A549 (cell line): ENCODE data around the gene IL10RA. TPM values are rescaled to one million over a fixed set of nuclear protein-coding genes. Genes with fewer than 3 reads are reported as not detected.

Experiments
- ATAC-seq, 2 experiments: fragments of 200-7000 bp in 1 of 2; fragments of >200 bp in 1 of 2; cut with Nextera tagmentation in 1 of 2; cut with Tn5 transposase in 1 of 2; 3 replicates each; pipeline versions ENCODE4 v1.8.0 to v1.9.1; 2018 to 2020; ENCODE audit warnings: mild to moderate bottlenecking in 1 of 2, moderate library complexity in 1 of 2
- CTCF ChIA-PET: fragments of 300-600 bp; sonication (Branson Sonifier 250); formaldehyde crosslinking; extraction: SDS; loops from one replicate; lab custom pipeline; 2021; ENCODE audit warnings: antibody characterized with exemption, inconsistent platforms; lab: Yijun Ruan, JAX
- POLR2A ChIA-PET: fragments of 350-600 bp; formaldehyde crosslinking; extraction: SDS; loops from one replicate; lab custom pipeline; 2021; ENCODE audit warnings: antibody characterized with exemption, inconsistent platforms; lab: Yijun Ruan, JAX
- DNase-seq, 2 experiments: peaks; one replicate each; pipeline versions ENCODE4 v3.0.0 to v3.0.0-alpha.2; 2011 to 2016; ENCODE audit warnings: low read depth in 1 of 2, low spot score in 1 of 2
- FAIRE-seq: peaks from 2 replicates; lab custom pipeline; 2011; peaks lifted over from hg19 to GRCh38; lab: Jason Lieb, UNC
- H3K27ac ChIP-seq, 2 experiments: fragments of >200 bp; sonication (Bioruptor Twin); formaldehyde crosslinking; 3 replicates each; pipeline ENCODE4 v1.5.1; 2016 to 2017
- H3K4me1 ChIP-seq: fragments of >200 bp; sonication (Bioruptor Twin); formaldehyde crosslinking; 3 replicates; pipeline ENCODE4 v1.6.1; 2016
- H3K4me2 ChIP-seq: fragments of >200 bp; sonication (Bioruptor Twin); formaldehyde crosslinking; 3 replicates; pipeline ENCODE4 v1.6.1; 2016
- H3K4me3 ChIP-seq: fragments of >200 bp; sonication (Bioruptor Twin); formaldehyde crosslinking; 3 replicates; pipeline ENCODE4 v1.5.1; 2016
- H3K9me3 ChIP-seq: fragments of >200 bp; sonication (Bioruptor Twin); formaldehyde crosslinking; 3 replicates; pipeline ENCODE4 v1.6.1; 2016
- CBX2 ChIP-seq: fragments of 200-600 bp; sonication (generic); IDR thresholded peaks from 2 replicates; pipeline ENCODE4 v1.6.1; 2016; ENCODE audit warnings: low read depth, mild to moderate bottlenecking, borderline replicate concordance
- CBX8 ChIP-seq: fragments of 200-600 bp; sonication (generic); IDR thresholded peaks from 2 replicates; pipeline ENCODE4 v1.6.1; 2016
- CHD4 ChIP-seq: fragments of 200-600 bp; sonication (generic); IDR thresholded peaks from 2 replicates; pipeline ENCODE4 v1.6.1; 2016; ENCODE audit warnings: antibody characterized with exemption, mild to moderate bottlenecking, borderline replicate concordance
- E2F6 ChIP-seq: IDR thresholded peaks from 2 replicates; pipeline ENCODE4 v1.6.1; 2012; ENCODE audit warnings: low read depth, borderline replicate concordance
- EHF ChIP-seq: fragments of 250-450 bp; sonication (Bioruptor Pico); IDR thresholded peaks from 2 replicates; pipeline ENCODE4 v1.5.0; 2020; ENCODE audit warnings: mild to moderate bottlenecking
- EP300 ChIP-seq, 2 experiments: fragments of >200 bp; sonication (Bioruptor Twin); formaldehyde crosslinking; IDR thresholded peaks; 2 replicates in 1 of 2; 3 replicates in 1 of 2; pipeline ENCODE4 v1.6.1; 2016 to 2017
- FOXS1 ChIP-seq: fragments of 250-450 bp; sonication (Bioruptor Pico); IDR thresholded peaks from 2 replicates; pipeline ENCODE4 v1.5.0; 2020; ENCODE audit warnings: mild to moderate bottlenecking, moderate library complexity
- HDAC2 ChIP-seq: fragments of 200-600 bp; sonication (generic); IDR thresholded peaks from 2 replicates; pipeline ENCODE4 v1.6.1; 2016
- HOXA7 ChIP-seq: fragments of 250-450 bp; sonication (Bioruptor Pico); IDR thresholded peaks from 2 replicates; pipeline ENCODE4 v1.5.0; 2020; ENCODE audit warnings: mild to moderate bottlenecking, moderate library complexity
- POLR2AphosphoS2 ChIP-seq: conservative IDR thresholded peaks from 2 replicates; pipeline ENCODE4 v1.6.1; 2012; ENCODE audit warnings: low read length, improper control_type of control experiment, inconsistent platforms
- RARB ChIP-seq: fragments of 250-450 bp; sonication (Bioruptor Pico); IDR thresholded peaks from 2 replicates; pipeline ENCODE4 v1.8.0; 2021; ENCODE audit warnings: mild to moderate bottlenecking, moderate library complexity
- RCOR1 ChIP-seq: fragments of 150-350 bp; IDR thresholded peaks from 2 replicates; pipeline ENCODE4 v1.6.1; 2014; ENCODE audit warnings: antibody characterized with exemption, low read length, low read depth
- RNF2 ChIP-seq: fragments of 200-600 bp; sonication (generic); IDR thresholded peaks from 2 replicates; pipeline ENCODE4 v1.6.1; 2016; ENCODE audit warnings: low read depth, mild to moderate bottlenecking, antibody characterized with exemption, moderate library complexity, borderline replicate concordance
- SREBF2 ChIP-seq: fragments of 450-650 bp; IDR thresholded peaks from 2 replicates; pipeline ENCODE4 v1.6.1; 2014; ENCODE audit warnings: mild to moderate bottlenecking, moderate library complexity
- TFCP2L1 ChIP-seq: fragments of 250-450 bp; sonication (Bioruptor Pico); IDR thresholded peaks from 2 replicates; pipeline ENCODE4 v1.5.0; 2021; ENCODE audit warnings: mild to moderate bottlenecking
- ZNF302 ChIP-seq: fragments of 250-450 bp; sonication (Bioruptor Pico); IDR thresholded peaks from 2 replicates; pipeline ENCODE4 v1.9.0; 2021; ENCODE audit warnings: inconsistent platforms, mild to moderate bottlenecking, moderate library complexity
- ZSCAN20 ChIP-seq: fragments of 250-450 bp; sonication (Bioruptor Pico); IDR thresholded peaks from 2 replicates; pipeline ENCODE4 v1.8.0; 2022; ENCODE audit warnings: mild to moderate bottlenecking, moderate library complexity
- WGBS: methylation state at CpG from one replicate; pipeline ENCODE4 v1.1.6; 2017; ENCODE audit errors: missing lambda C conversion rate; 5-methylcytosine and 5-hydroxymethylcytosine counted together
- polyA plus RNA-seq, 4 experiments: library from polyadenylated mRNA; depleted of rRNA in 3 of 4; stranded (reverse); fragments of >200 nt; fragmentation: RNase III in 1 of 4; extraction: RNeasy Plus Mini Kit Qiagen cat#74134 plus additional on column Dnase treatment in 1 of 4; gene quantifications; 2 replicates in 3 of 4; 3 replicates in 1 of 4; pipeline ENCODE4 v1.2.3, GENCODE V29; 2011 to 2017
- TF ChIP-seq, protein P1 (sequence below): IDR thresholded peaks from 2 replicates; pipeline ENCODE4 v1.6.1; 2012
- TF ChIP-seq, protein P2 (sequence below): fragments of >200 bp; sonication (Bioruptor Twin); formaldehyde crosslinking; IDR thresholded peaks from 3 replicates; pipeline ENCODE4 v1.6.1; 2016

IL10RA gene
- polyA plus RNA-seq, 2 of the 4 experiments (the other 2 are of a cell fraction): 0.03 to 0.17 TPM

- DNase-seq (no peak), ATAC-seq (no peak)
- 68% methylated on average over 6 of the region's 7 CpGs for WGBS
- no peaks in the 10 kb centered on the region for H3K4me1 ChIP-seq
- no peak for TF ChIP-seq EHF (CRISPR knock-in tag)
- TF ChIP-seq, protein P1, sequence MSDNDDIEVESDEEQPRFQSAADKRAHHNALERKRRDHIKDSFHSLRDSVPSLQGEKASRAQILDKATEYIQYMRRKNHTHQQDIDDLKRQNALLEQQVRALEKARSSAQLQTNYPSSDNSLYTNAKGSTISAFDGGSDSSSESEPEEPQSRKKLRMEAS: no peak
- TF ChIP-seq ZSCAN20 (CRISPR knock-in tag): no peak
- no peak for TF ChIP-seq E2F6
- no peak for TF ChIP-seq CHD4
- TF ChIP-seq, protein P2, sequence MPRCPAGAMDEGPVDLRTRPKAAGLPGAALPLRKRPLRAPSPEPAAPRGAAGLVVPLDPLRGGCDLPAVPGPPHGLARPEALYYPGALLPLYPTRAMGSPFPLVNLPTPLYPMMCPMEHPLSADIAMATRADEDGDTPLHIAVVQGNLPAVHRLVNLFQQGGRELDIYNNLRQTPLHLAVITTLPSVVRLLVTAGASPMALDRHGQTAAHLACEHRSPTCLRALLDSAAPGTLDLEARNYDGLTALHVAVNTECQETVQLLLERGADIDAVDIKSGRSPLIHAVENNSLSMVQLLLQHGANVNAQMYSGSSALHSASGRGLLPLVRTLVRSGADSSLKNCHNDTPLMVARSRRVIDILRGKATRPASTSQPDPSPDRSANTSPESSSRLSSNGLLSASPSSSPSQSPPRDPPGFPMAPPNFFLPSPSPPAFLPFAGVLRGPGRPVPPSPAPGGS: no peak
- no peak for TF ChIP-seq CBX8
- no peak for TF ChIP-seq RARB (CRISPR knock-in tag)
- TF ChIP-seq POLR2AphosphoS2: no peak
- TF ChIP-seq FOXS1: no peak
- TF ChIP-seq CBX2: no peak
- no peak for TF ChIP-seq HOXA7
- no peak for TF ChIP-seq HDAC2
- TF ChIP-seq EP300 (IDR thresholded peaks at IDR 0.05): no peak
- no peak for TF ChIP-seq SREBF2
- no peak for TF ChIP-seq RCOR1
- TF ChIP-seq RNF2: no peak
- TF ChIP-seq TFCP2L1 (CRISPR knock-in tag): no peak
- no peak for TF ChIP-seq ZNF302 (CRISPR knock-in tag)
- TF ChIP-seq, all 56 proteins: peak for 0
- Histone ChIP-seq H3K4me2 (no peak overlapping the region), H3K9me3 (no peaks in the 10 kb centered on the region), H3K27ac (no peak overlapping the region), H3K4me3 (no peak overlapping the region)
- POLR2A ChIA-PET: no interaction called here
- CTCF ChIA-PET: interaction anchor here (1.0 to 4.0 kb wide), 3 partner anchors 235 to 624 kb away, joined by 4 to 17 read pairs (median 5); no protein-coding TSS in a partner anchor
- no peak for FAIRE-seq
Measured at GRCh38 chr11:118050208-118050891, 64.2 kb downstream of the IL10RA start.

Other genes starting within 250 kb of the IL10RA start
- gene DSCAML1, start 189.2 kb upstream of the IL10RA start, polyA plus RNA-seq (2011; rRNA removed): 0.22 and 0.31 TPM in 2 replicates
- gene DSCAML1, start 189.2 kb upstream of the IL10RA start, polyA plus RNA-seq (2017; fragmentation: RNase III; extraction: RNeasy Plus Mini Kit Qiagen cat#74134 plus additional on column Dnase treatment): 0.12 to 0.13 TPM (median 0.12 TPM) in 3 replicates
- 23.7 and 25.9 TPM in 2 replicates for gene FXYD2, start 161.7 kb upstream of the IL10RA start, polyA plus RNA-seq (2011; rRNA removed)
- 29.7 to 55.6 TPM (median 48.9 TPM) in 3 replicates for gene FXYD2, start 161.7 kb upstream of the IL10RA start, polyA plus RNA-seq (2017; fragmentation: RNase III; extraction: RNeasy Plus Mini Kit Qiagen cat#74134 plus additional on column Dnase treatment)
- 0.49 and 0.57 TPM in 2 replicates for gene FXYD6, start 109.7 kb upstream of the IL10RA start, polyA plus RNA-seq (2011; rRNA removed)
- gene FXYD6, start 109.7 kb upstream of the IL10RA start, polyA plus RNA-seq (2017; fragmentation: RNase III; extraction: RNeasy Plus Mini Kit Qiagen cat#74134 plus additional on column Dnase treatment): 0.10 to 0.26 TPM (median 0.24 TPM) in 3 replicates
- gene TMPRSS13, start 57.0 kb upstream of the IL10RA start, polyA plus RNA-seq (2011; rRNA removed): not detected in 2 replicates
- gene TMPRSS13, start 57.0 kb upstream of the IL10RA start, polyA plus RNA-seq (2017; fragmentation: RNase III; extraction: RNeasy Plus Mini Kit Qiagen cat#74134 plus additional on column Dnase treatment): not detected in 3 replicates
- not detected in 2 replicates for gene TMPRSS4, start 90.7 kb downstream of the IL10RA start, polyA plus RNA-seq (2011; rRNA removed)
- not detected in 3 replicates for gene TMPRSS4, start 90.7 kb downstream of the IL10RA start, polyA plus RNA-seq (2017; fragmentation: RNase III; extraction: RNeasy Plus Mini Kit Qiagen cat#74134 plus additional on column Dnase treatment)
- not detected in 2 replicates for gene SMIM35, start 100.6 kb downstream of the IL10RA start, polyA plus RNA-seq (2011; rRNA removed)
- not detected in 3 replicates for gene SMIM35, start 100.6 kb downstream of the IL10RA start, polyA plus RNA-seq (2017; fragmentation: RNase III; extraction: RNeasy Plus Mini Kit Qiagen cat#74134 plus additional on column Dnase treatment)
- gene SCN4B, start 166.4 kb downstream of the IL10RA start, polyA plus RNA-seq (2011; rRNA removed): 0.04 and 0.12 TPM in 2 replicates
- gene SCN4B, start 166.4 kb downstream of the IL10RA start, polyA plus RNA-seq (2017; fragmentation: RNase III; extraction: RNeasy Plus Mini Kit Qiagen cat#74134 plus additional on column Dnase treatment): 0.03 to 0.04 TPM in 2 of 3 replicates, not detected in the other
- gene SCN2B, start 190.2 kb downstream of the IL10RA start, polyA plus RNA-seq (2011; rRNA removed): not detected in 2 replicates
- not detected in 3 replicates for gene SCN2B, start 190.2 kb downstream of the IL10RA start, polyA plus RNA-seq (2017; fragmentation: RNase III; extraction: RNeasy Plus Mini Kit Qiagen cat#74134 plus additional on column Dnase treatment)
- not detected in 2 replicates for gene JAML, start 238.6 kb downstream of the IL10RA start, polyA plus RNA-seq (2011; rRNA removed)
- not detected in 3 replicates for gene JAML, start 238.6 kb downstream of the IL10RA start, polyA plus RNA-seq (2017; fragmentation: RNase III; extraction: RNeasy Plus Mini Kit Qiagen cat#74134 plus additional on column Dnase treatment)